Skeletal muscle tissue (tissue), 4 donors: Measurements from ENCODE around the gene CFAP157. TPM values are rescaled to one million over a fixed set of nuclear protein-coding genes. Genes with fewer than 3 reads are reported as not detected.
A peak's percentile ranks its signal among the peaks of the same experiment; 100 is the strongest.
"Not testable (repeated sequence)": the region's sequence is repeated elsewhere in the genome, so short reads cannot be mapped to it uniquely, and the experiment has no call there.

Experiments used
- H3K27ac ChIP-seq: one replicate; pipeline ENCODE4 v1.7.0; 2013; ENCODE audit warnings: mild to moderate bottlenecking, low read depth, low read length, inconsistent platforms
- H3K27me3 ChIP-seq, 3 donors: one replicate each; pipeline ENCODE4 v1.7.0; 2013; ENCODE audit warnings: low read length in 3 of 3; ENCODE audit not compliant: control insufficient read depth in 3 of 3, insufficient read depth in 3 of 3
- H3K36me3 ChIP-seq, 3 donors: one replicate each; pipeline ENCODE4 v1.7.0; 2013; ENCODE audit warnings: low read length in 3 of 3; ENCODE audit not compliant: control insufficient read depth in 3 of 3, insufficient read depth in 3 of 3
- H3K4me1 ChIP-seq, 3 donors: one replicate each; pipeline ENCODE4 v1.7.0; 2013; ENCODE audit warnings: low read length in 3 of 3, mild to moderate bottlenecking in 3 of 3; ENCODE audit not compliant: control insufficient read depth in 3 of 3, insufficient read depth in 3 of 3
- H3K4me3 ChIP-seq, 3 donors: one replicate each; pipeline ENCODE4 v1.7.0; 2013; ENCODE audit warnings: low read length in 3 of 3
- H3K9ac ChIP-seq, 3 donors: one replicate each; pipeline ENCODE4 v1.7.0; 2013; ENCODE audit warnings: low read length in 3 of 3, mild to moderate bottlenecking in 3 of 3, moderate library complexity in 2 of 3, low read depth in 1 of 3
- H3K9me3 ChIP-seq, 3 donors: one replicate each; pipeline ENCODE4 v1.7.0; 2013; ENCODE audit warnings: low read length in 3 of 3; ENCODE audit not compliant: control insufficient read depth in 3 of 3
- total RNA-seq: library from RNA; depleted of rRNA; stranded (reverse); fragments of >200 nt; gene quantifications from one replicate; pipeline ENCODE4 v1.2.3, GENCODE V29; 2014
- donor health status: Osteomylitis.

The CFAP157 gene
- total RNA-seq, 1 donor from 2014 or later, result not detected

- no peak overlapping the region for H3K27ac ChIP-seq
- H3K4me3 ChIP-seq, result no peak overlapping the region
- peaks cover 0 to 7% (median 7%) of the 10 kb centered on the region in 3 donors for H3K4me1 ChIP-seq
- H3K36me3 ChIP-seq, result no peaks in the 10 kb centered on the region
- peaks cover 27 to 37% (median 27%) of the 10 kb centered on the region in 3 donors for H3K27me3 ChIP-seq
- H3K9me3 ChIP-seq, result no peaks in the 10 kb centered on the region
- no peak overlapping the region for H3K9ac ChIP-seq
Measured at GRCh38 chr9:127755061-127756060, 48.6 kb downstream of the CFAP157 start.

GRCh38 chr9:127756233-127756632 is 49.4 kb downstream of the CFAP157 start:
- no peak overlapping the region for H3K9ac ChIP-seq
- H3K27ac ChIP-seq, result no peak overlapping the region
- peaks cover 27 to 37% (median 29%) of the 10 kb centered on the region in 3 donors for H3K27me3 ChIP-seq
- H3K9me3 ChIP-seq, result no peaks in the 10 kb centered on the region
- H3K36me3 ChIP-seq, result no peaks in the 10 kb centered on the region
- H3K4me3 ChIP-seq, result no peak overlapping the region
- peaks cover 3 to 10% (median 9%) of the 10 kb centered on the region in 3 donors for H3K4me1 ChIP-seq

- H3K9me3 ChIP-seq, H3K4me3 ChIP-seq, H3K9ac ChIP-seq, H3K27ac ChIP-seq, H3K36me3 ChIP-seq: not testable (repeated sequence)
- Histone ChIP-seq H3K27me3 (peaks cover 27 to 37% (median 29%) of the 10 kb centered on the region in 3 donors), H3K4me1 (peaks cover 8 to 14% (median 14%) of the 10 kb centered on the region in 3 donors)
Measured at GRCh38 chr9:127756776-127757175, 50.0 kb downstream of the CFAP157 start.

GRCh38 chr9:127758843-127759242 is 52.1 kb downstream of the CFAP157 start:
- Histone ChIP-seq H3K27me3 (peaks cover 15 to 24% (median 18%) of the 10 kb centered on the region in 3 donors), H3K9me3 (no peaks in the 10 kb centered on the region), H3K4me1 (peaks cover 14 to 25% (median 20%) of the 10 kb centered on the region in 3 donors), H3K9ac (no peak overlapping the region), H3K27ac (no peak overlapping the region), H3K4me3 (no peak overlapping the region), H3K36me3 (no peaks in the 10 kb centered on the region)

GRCh38 chr9:127761061-127761460 is 54.3 kb downstream of the CFAP157 start:
- peaks cover 20 to 30% (median 24%) of the 10 kb centered on the region in 3 donors for H3K4me1 ChIP-seq
- H3K27ac ChIP-seq, result no peak overlapping the region
- no peaks in the 10 kb centered on the region for H3K36me3 ChIP-seq
- H3K27me3 ChIP-seq, result peaks cover 6 to 9% (median 7%) of the 10 kb centered on the region in 3 donors
- no peaks in the 10 kb centered on the region for H3K9me3 ChIP-seq
- H3K4me3 ChIP-seq, result peak overlapping the region in 1 of 3 donors; percentile 49
- no peak overlapping the region for H3K9ac ChIP-seq

- H3K9me3 ChIP-seq, result no peaks in the 10 kb centered on the region
- H3K36me3 ChIP-seq, result no peaks in the 10 kb centered on the region
- H3K27me3 ChIP-seq, result peaks cover 5 to 7% (median 6%) of the 10 kb centered on the region in 3 donors
- H3K4me1 ChIP-seq, result peaks cover 20 to 32% (median 27%) of the 10 kb centered on the region in 3 donors
- H3K9ac ChIP-seq, result peak overlapping the region in 1 of 3 donors; percentile 33
- peak overlapping the region; percentile 72 for H3K27ac ChIP-seq
- H3K4me3 ChIP-seq, result peak overlapping the region in 2 of 3 donors; percentile 31 to 49
Measured at GRCh38 chr9:127761491-127761956, 54.7 kb downstream of the CFAP157 start.

- Histone ChIP-seq H3K27ac (peak overlapping the region; percentile 72), H3K4me1 (peaks cover 26 to 37% (median 32%) of the 10 kb centered on the region in 3 donors), H3K36me3 (no peaks in the 10 kb centered on the region), H3K9me3 (no peaks in the 10 kb centered on the region), H3K27me3 (peaks cover 5 to 7% (median 6%) of the 10 kb centered on the region in 3 donors), H3K4me3 (peak overlapping the region in 1 of 3 donors; percentile 22), H3K9ac (peak overlapping the region; percentile 10 to 40 (median 23))
Measured at GRCh38 chr9:127762111-127762676, 55.4 kb downstream of the CFAP157 start.

- Histone ChIP-seq H3K27me3 (peaks cover 0 to 7% (median 5%) of the 10 kb centered on the region in 3 donors), H3K4me3 (no peak overlapping the region), H3K9ac (no peak overlapping the region), H3K36me3 (no peaks in the 10 kb centered on the region), H3K27ac (peak overlapping the region; percentile 72), H3K4me1 (peaks cover 37 to 49% (median 44%) of the 10 kb centered on the region in 3 donors), H3K9me3 (no peaks in the 10 kb centered on the region)
Measured at GRCh38 chr9:127763918-127764384, 57.2 kb downstream of the CFAP157 start.

GRCh38 chr9:127765418-127765817 is 58.6 kb downstream of the CFAP157 start:
- no peak overlapping the region for H3K27ac ChIP-seq
- peaks cover 0 to 7% (median 5%) of the 10 kb centered on the region in 3 donors for H3K27me3 ChIP-seq
- peaks cover 45 to 56% (median 53%) of the 10 kb centered on the region in 3 donors for H3K4me1 ChIP-seq
- H3K4me3 ChIP-seq, result no peak overlapping the region
- H3K9ac ChIP-seq, result no peak overlapping the region
- no peaks in the 10 kb centered on the region for H3K9me3 ChIP-seq
- no peaks in the 10 kb centered on the region for H3K36me3 ChIP-seq
